GM23338 (cell line): ENCODE measurements around the gene ATP10A. TPM values are rescaled to one million over a fixed set of nuclear protein-coding genes. Genes with fewer than 3 reads are reported as not detected.

Experiments used
- ATAC-seq: fragments of 200-7000 bp; cut with Tn5 transposase; 3 replicates; pipeline ENCODE4 v1.9.1; 2020
- DNase-seq: peaks from one replicate; pipeline ENCODE4 v3.0.0-alpha.2; 2015; ENCODE audit warnings: low spot score
- H2AFZ ChIP-seq: fragments of 200-600 bp; sonication (generic); 2 replicates; pipeline ENCODE4 v1.8.0; 2016; ENCODE audit warnings: antibody characterized with exemption, mild to moderate bottlenecking, moderate library complexity
- H3F3A ChIP-seq: fragments of 200-600 bp; sonication (generic); replicated peaks from 2 replicates; pipeline ENCODE4 v1.8.0; 2017; ENCODE audit warnings: antibody characterized with exemption, mixed run types, low read depth
- H3K27ac ChIP-seq: fragments of 200-600 bp; sonication (generic); 2 replicates; pipeline ENCODE4 v1.6.1; 2016; ENCODE audit warnings: low read depth
- H3K27me3 ChIP-seq: fragments of 200-600 bp; sonication (generic); 2 replicates; pipeline ENCODE4 v1.8.0; 2016; ENCODE audit warnings: mild to moderate bottlenecking, mixed run types, moderate library complexity; ENCODE audit not compliant: insufficient read depth
- H3K36me3 ChIP-seq: fragments of 200-600 bp; sonication (generic); 2 replicates; pipeline ENCODE4 v1.8.0; 2016; ENCODE audit warnings: mild to moderate bottlenecking; ENCODE audit not compliant: insufficient read depth
- H3K4me1 ChIP-seq: fragments of 200-600 bp; sonication (generic); 2 replicates; pipeline ENCODE4 v1.8.0; 2016; ENCODE audit warnings: mild to moderate bottlenecking, moderate library complexity; ENCODE audit not compliant: insufficient read depth
- H3K4me2 ChIP-seq: fragments of 200-600 bp; sonication (generic); 2 replicates; pipeline ENCODE4 v1.7.1; 2017; ENCODE audit warnings: mixed run types
- H3K4me3 ChIP-seq: fragments of 200-600 bp; sonication (generic); 2 replicates; pipeline ENCODE4 v1.6.1; 2016; ENCODE audit warnings: mixed run types
- H3K79me2 ChIP-seq: fragments of 200-600 bp; sonication (generic); replicated peaks from 2 replicates; pipeline ENCODE4 v1.8.0; 2017; ENCODE audit warnings: mild to moderate bottlenecking; ENCODE audit not compliant: insufficient read depth
- H3K9me2 ChIP-seq: fragments of 200-600 bp; sonication (generic); 2 replicates; pipeline ENCODE4 v1.8.0; 2017; ENCODE audit not compliant: insufficient read depth
- H4K20me1 ChIP-seq: fragments of 200-600 bp; sonication (generic); replicated peaks from 2 replicates; pipeline ENCODE4 v1.8.0; 2017; ENCODE audit warnings: mild to moderate bottlenecking; ENCODE audit not compliant: insufficient read depth
- H3K27ac Mint-ChIP-seq: 2 replicates; pipeline ENCODE4 v1.8.0; 2020; ENCODE audit warnings: inconsistent platforms, mild to moderate bottlenecking, moderate library complexity, mixed read lengths
- H3K27me3 Mint-ChIP-seq: 3 replicates; pipeline ENCODE4 v1.8.0; 2022; ENCODE audit warnings: low read depth, mild to moderate bottlenecking, moderate library complexity, mixed read lengths, inconsistent platforms; ENCODE audit not compliant: insufficient read depth, poor library complexity
- H3K36me3 Mint-ChIP-seq: 3 replicates; pipeline ENCODE4 v1.8.0; 2021; ENCODE audit warnings: low read depth, mild to moderate bottlenecking, inconsistent platforms, moderate library complexity, mixed read lengths
- H3K4me1 Mint-ChIP-seq: 3 replicates; pipeline ENCODE4 v1.8.0; 2020; ENCODE audit warnings: mild to moderate bottlenecking, inconsistent platforms, mixed read lengths
- H3K4me3 Mint-ChIP-seq: 3 replicates; pipeline ENCODE4 v1.8.0; 2021; ENCODE audit warnings: moderate library complexity, mild to moderate bottlenecking, inconsistent platforms, mixed read lengths
- H3K9me3 Mint-ChIP-seq: 3 replicates; pipeline ENCODE4 v1.8.0; 2020; ENCODE audit warnings: moderate library complexity, mild to moderate bottlenecking, inconsistent platforms, mixed read lengths
- JUNB ChIP-seq: IDR thresholded peaks from one replicate; pipeline ENCODE4 v1.6.1; 2016; ENCODE audit warnings: antibody characterized with exemption; ENCODE audit not compliant: unreplicated experiment
- ZNF114 ChIP-seq: fragments of 250-450 bp; sonication (Bioruptor Pico); IDR thresholded peaks from 2 replicates; pipeline ENCODE4 v1.5.0; 2020; ENCODE audit warnings: mild to moderate bottlenecking, moderate library complexity
- polyA plus RNA-seq: library from polyadenylated mRNA; unstranded; fragments of >200 nt; fragmentation: Nextera tagmentation; extraction: Ambion mirVana; gene quantifications from 2 replicates; pipeline ENCODE4 v1.2.1, GENCODE V29; 2016
- total RNA-seq: library from RNA; depleted of rRNA; stranded (reverse); fragments of >200 nt; shearing (Covaris generic); gene quantifications from 2 replicates; pipeline ENCODE4 v1.2.3, GENCODE V29; 2014
- TF ChIP-seq, protein P1 (sequence below): fragments of 250-450 bp; sonication (Bioruptor Pico); IDR thresholded peaks from 2 replicates; pipeline ENCODE4 v1.5.0; 2020; ENCODE audit warnings: mild to moderate bottlenecking, moderate library complexity
- TF ChIP-seq, protein P2 (sequence below), 2 experiments: fragments of 200-600 bp in 1 of 2; sonication (generic) in 1 of 2; conservative IDR thresholded peaks; 2 replicates each; pipeline versions ENCODE4 v1.5.1 to v1.6.1; 2016 to 2017; ENCODE audit warnings: antibody characterized with exemption in 2 of 2, low read depth in 2 of 2, mild to moderate bottlenecking in 2 of 2, moderate library complexity in 1 of 2
- TF ChIP-seq, protein P3 (sequence below): IDR thresholded peaks from 2 replicates; pipeline ENCODE4 v1.6.1; 2016; ENCODE audit warnings: antibody characterized with exemption

Gene ATP10A
- total and polyA plus RNA-seq, 2 experiments from 2014 or later = 0.36 to 5.6 TPM

DNA sequence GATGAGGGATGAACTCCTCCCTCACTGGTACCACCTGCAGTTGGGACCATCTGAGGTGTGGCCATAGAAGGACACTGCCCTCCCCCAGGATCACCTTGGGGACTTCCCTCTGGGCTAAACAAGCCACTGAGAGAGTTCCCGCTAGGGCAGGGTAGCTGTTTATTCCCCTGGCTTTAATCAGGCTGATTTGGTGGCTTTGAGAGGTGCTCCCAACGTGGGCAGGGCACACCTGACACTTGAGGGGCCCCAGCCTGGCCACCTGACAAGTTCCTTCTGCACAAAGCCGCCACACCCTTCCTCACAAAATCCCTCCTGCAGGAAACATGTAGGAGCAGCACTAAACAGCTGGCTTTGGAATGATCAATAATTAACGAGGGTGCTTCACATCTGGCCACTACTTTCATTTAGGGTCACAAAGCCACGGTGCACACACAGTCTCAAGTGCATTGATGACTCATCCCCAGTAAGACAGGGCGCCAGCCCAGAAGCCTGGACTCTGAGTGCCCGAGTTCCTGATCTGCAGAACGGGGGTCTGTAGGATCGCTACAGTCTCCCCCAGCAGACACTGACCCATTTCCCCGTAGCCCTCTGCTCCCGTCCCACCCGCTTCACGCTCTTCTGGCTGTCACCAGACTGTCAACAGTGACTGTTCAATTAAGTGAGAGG is 75.1 kb downstream of the ATP10A start:
- Mint-ChIP-seq H3K9me3 (no peaks in the 10 kb centered on the region), H3K4me3 (no peak overlapping the region), H3K27ac (no peak overlapping the region), H3K4me1 (peaks cover 39% of the 10 kb centered on the region), H3K27me3 (peaks cover 5% of the 10 kb centered on the region), H3K36me3 (no peaks in the 10 kb centered on the region)
- Histone ChIP-seq H3K4me3 (no peak overlapping the region), H3K9me2 (no peaks in the 10 kb centered on the region), H3F3A (0 out of 2 replicates have a peak, but pooled peaks cover 3% of the 10 kb centered on the region), H2AFZ (peak overlapping the region; percentile 52; the same call in 1 of the 2 replicates), H3K36me3 (no peaks in the 10 kb centered on the region), H4K20me1 (no peaks in the 10 kb centered on the region), H3K27ac (no peak overlapping the region), H3K4me2 (no peak overlapping the region), H3K79me2 (no peaks in the 10 kb centered on the region), H3K27me3 (no peaks in the 10 kb centered on the region), H3K4me1 (peaks cover 18% of the 10 kb centered on the region; the same call in 1 of the 2 replicates)
- DNase-seq (no peak), ATAC-seq (no peak)
- TF ChIP-seq, protein P1, sequence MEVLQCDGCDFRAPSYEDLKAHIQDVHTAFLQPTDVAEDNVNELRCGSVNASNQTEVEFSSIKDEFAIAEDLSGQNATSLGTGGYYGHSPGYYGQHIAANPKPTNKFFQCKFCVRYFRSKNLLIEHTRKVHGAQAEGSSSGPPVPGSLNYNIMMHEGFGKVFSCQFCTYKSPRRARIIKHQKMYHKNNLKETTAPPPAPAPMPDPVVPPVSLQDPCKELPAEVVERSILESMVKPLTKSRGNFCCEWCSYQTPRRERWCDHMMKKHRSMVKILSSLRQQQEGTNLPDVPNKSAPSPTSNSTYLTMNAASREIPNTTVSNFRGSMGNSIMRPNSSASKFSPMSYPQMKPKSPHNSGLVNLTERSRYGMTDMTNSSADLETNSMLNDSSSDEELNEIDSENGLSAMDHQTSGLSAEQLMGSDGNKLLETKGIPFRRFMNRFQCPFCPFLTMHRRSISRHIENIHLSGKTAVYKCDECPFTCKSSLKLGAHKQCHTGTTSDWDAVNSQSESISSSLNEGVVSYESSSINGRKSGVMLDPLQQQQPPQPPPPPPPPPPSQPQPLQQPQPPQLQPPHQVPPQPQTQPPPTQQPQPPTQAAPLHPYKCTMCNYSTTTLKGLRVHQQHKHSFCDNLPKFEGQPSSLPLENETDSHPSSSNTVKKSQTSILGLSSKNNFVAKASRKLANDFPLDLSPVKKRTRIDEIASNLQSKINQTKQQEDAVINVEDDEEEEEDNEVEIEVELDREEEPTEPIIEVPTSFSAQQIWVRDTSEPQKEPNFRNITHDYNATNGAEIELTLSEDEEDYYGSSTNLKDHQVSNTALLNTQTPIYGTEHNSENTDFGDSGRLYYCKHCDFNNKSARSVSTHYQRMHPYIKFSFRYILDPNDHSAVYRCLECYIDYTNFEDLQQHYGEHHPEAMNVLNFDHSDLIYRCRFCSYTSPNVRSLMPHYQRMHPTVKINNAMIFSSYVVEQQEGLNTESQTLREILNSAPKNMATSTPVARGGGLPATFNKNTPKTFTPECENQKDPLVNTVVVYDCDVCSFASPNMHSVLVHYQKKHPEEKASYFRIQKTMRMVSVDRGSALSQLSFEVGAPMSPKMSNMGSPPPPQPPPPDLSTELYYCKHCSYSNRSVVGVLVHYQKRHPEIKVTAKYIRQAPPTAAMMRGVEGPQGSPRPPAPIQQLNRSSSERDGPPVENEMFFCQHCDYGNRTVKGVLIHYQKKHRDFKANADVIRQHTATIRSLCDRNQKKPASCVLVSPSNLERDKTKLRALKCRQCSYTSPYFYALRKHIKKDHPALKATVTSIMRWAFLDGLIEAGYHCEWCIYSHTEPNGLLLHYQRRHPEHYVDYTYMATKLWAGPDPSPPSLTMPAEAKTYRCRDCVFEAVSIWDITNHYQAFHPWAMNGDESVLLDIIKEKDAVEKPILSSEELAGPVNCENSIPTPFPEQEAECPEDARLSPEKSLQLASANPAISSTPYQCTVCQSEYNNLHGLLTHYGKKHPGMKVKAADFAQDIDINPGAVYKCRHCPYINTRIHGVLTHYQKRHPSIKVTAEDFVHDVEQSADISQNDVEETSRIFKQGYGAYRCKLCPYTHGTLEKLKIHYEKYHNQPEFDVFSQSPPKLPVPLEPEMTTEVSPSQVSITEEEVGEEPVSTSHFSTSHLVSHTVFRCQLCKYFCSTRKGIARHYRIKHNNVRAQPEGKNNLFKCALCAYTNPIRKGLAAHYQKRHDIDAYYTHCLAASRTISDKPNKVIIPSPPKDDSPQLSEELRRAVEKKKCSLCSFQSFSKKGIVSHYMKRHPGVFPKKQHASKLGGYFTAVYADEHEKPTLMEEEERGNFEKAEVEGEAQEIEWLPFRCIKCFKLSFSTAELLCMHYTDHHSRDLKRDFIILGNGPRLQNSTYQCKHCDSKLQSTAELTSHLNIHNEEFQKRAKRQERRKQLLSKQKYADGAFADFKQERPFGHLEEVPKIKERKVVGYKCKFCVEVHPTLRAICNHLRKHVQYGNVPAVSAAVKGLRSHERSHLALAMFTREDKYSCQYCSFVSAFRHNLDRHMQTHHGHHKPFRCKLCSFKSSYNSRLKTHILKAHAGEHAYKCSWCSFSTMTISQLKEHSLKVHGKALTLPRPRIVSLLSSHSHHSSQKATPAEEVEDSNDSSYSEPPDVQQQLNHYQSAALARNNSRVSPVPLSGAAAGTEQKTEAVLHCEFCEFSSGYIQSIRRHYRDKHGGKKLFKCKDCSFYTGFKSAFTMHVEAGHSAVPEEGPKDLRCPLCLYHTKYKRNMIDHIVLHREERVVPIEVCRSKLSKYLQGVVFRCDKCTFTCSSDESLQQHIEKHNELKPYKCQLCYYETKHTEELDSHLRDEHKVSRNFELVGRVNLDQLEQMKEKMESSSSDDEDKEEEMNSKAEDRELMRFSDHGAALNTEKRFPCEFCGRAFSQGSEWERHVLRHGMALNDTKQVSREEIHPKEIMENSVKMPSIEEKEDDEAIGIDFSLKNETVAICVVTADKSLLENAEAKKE (CRISPR knock-in tag) = no peak
- TF ChIP-seq JUNB (no peak), ZNF114 (CRISPR knock-in tag) (no peak)
- TF ChIP-seq, protein P2, sequence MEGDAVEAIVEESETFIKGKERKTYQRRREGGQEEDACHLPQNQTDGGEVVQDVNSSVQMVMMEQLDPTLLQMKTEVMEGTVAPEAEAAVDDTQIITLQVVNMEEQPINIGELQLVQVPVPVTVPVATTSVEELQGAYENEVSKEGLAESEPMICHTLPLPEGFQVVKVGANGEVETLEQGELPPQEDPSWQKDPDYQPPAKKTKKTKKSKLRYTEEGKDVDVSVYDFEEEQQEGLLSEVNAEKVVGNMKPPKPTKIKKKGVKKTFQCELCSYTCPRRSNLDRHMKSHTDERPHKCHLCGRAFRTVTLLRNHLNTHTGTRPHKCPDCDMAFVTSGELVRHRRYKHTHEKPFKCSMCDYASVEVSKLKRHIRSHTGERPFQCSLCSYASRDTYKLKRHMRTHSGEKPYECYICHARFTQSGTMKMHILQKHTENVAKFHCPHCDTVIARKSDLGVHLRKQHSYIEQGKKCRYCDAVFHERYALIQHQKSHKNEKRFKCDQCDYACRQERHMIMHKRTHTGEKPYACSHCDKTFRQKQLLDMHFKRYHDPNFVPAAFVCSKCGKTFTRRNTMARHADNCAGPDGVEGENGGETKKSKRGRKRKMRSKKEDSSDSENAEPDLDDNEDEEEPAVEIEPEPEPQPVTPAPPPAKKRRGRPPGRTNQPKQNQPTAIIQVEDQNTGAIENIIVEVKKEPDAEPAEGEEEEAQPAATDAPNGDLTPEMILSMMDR (conservative IDR thresholded peaks at IDR 0.05; ENCODE audit: low read depth in 2 of 2) = no peak
- TF ChIP-seq, protein P3, sequence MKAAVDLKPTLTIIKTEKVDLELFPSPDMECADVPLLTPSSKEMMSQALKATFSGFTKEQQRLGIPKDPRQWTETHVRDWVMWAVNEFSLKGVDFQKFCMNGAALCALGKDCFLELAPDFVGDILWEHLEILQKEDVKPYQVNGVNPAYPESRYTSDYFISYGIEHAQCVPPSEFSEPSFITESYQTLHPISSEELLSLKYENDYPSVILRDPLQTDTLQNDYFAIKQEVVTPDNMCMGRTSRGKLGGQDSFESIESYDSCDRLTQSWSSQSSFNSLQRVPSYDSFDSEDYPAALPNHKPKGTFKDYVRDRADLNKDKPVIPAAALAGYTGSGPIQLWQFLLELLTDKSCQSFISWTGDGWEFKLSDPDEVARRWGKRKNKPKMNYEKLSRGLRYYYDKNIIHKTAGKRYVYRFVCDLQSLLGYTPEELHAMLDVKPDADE = no peak
